K562 (cell line): ENCODE results near the gene C9orf153. TPM values are rescaled to one million over a fixed set of nuclear protein-coding genes. Genes with fewer than 3 reads are reported as not detected.
A peak's percentile ranks its signal among the peaks of the same experiment; 100 is the strongest.

Source experiments
- BACH1 ChIP-seq: fragments of 200-800 bp; sonication (Bioruptor generic); IDR thresholded peaks from 2 replicates; pipeline ENCODE4 v1.6.1; 2016; ENCODE audit warnings: missing genetic modification characterization, missing compliant biosample characterization
- CBFB ChIP-seq: sonication (generic); formaldehyde crosslinking; IDR thresholded peaks from 2 replicates; pipeline ENCODE4 v1.4.0; 2020; ENCODE audit warnings: mild to moderate bottlenecking, missing genetic modification reagents
- DDX20 ChIP-seq: fragments of 450-650 bp; IDR thresholded peaks from 2 replicates; pipeline ENCODE4 v1.6.1; 2016; ENCODE audit warnings: missing genetic modification characterization, low read depth, mild to moderate bottlenecking, missing compliant biosample characterization, moderate library complexity
- HDAC6 ChIP-seq: IDR thresholded peaks from 2 replicates; pipeline ENCODE4 v1.6.1; 2012; ENCODE audit warnings: low read depth, mild to moderate bottlenecking, control low read depth, inconsistent platforms, low read length, moderate library complexity
- HDGF ChIP-seq: fragments of 450-650 bp; IDR thresholded peaks from 2 replicates; pipeline ENCODE4 v1.6.1; 2016
- HNRNPL ChIP-seq: fragments of 200-400 bp; formaldehyde crosslinking; IDR thresholded peaks from 2 replicates; pipeline ENCODE4 v1.6.1; 2017; ENCODE audit warnings: low read depth, mild to moderate bottlenecking, low read length
- KLF10 ChIP-seq: fragments of 250-450 bp; sonication (Bioruptor Pico); IDR thresholded peaks from 2 replicates; pipeline ENCODE4 v1.6.1; 2021; ENCODE audit warnings: matching md5 sums
- KLF6 ChIP-seq: fragments of 250-450 bp; sonication (Bioruptor Pico); IDR thresholded peaks from 2 replicates; pipeline ENCODE4 v1.4.0; 2020; ENCODE audit warnings: mild to moderate bottlenecking, moderate library complexity, borderline replicate concordance
- MAFK ChIP-seq: IDR thresholded peaks from 2 replicates; pipeline ENCODE4 v1.6.1; 2011; ENCODE audit warnings: low read length, improper control_type of control experiment
- NR4A1 ChIP-seq, 2 experiments: fragments of 250-450 bp in 1 of 2; fragments of 450-650 bp in 1 of 2; sonication (Bioruptor Pico) in 1 of 2; IDR thresholded peaks; 2 replicates each; pipeline versions ENCODE4 v1.4.0 to v1.6.1; 2016 to 2020; ENCODE audit warnings: mild to moderate bottlenecking in 2 of 2, missing compliant biosample characterization in 1 of 2, missing genetic modification characterization in 1 of 2, moderate library complexity in 1 of 2
- TAF7 ChIP-seq: fragments of 450-650 bp; IDR thresholded peaks from 2 replicates; pipeline ENCODE4 v1.6.1; 2016; ENCODE audit warnings: missing genetic modification characterization, missing compliant biosample characterization
- TCF7L2 ChIP-seq: fragments of 150-350 bp; IDR thresholded peaks from 2 replicates; pipeline ENCODE4 v1.6.1; 2016; ENCODE audit warnings: low read depth, mild to moderate bottlenecking, low read length, moderate library complexity
- ZNF699 ChIP-seq: fragments of 250-450 bp; sonication (Bioruptor Pico); IDR thresholded peaks from 2 replicates; pipeline ENCODE4 v1.8.0; 2021; ENCODE audit warnings: mild to moderate bottlenecking, moderate library complexity; ENCODE audit not compliant: insufficient replicate concordance
- polyA plus RNA-seq, 8 experiments: library from polyadenylated mRNA; depleted of rRNA in 4 of 8; stranded (reverse) in 5 of 8; unstranded in 3 of 8; fragments of >200 nt; fragmentation: Nextera tagmentation in 2 of 8; fragmentation: Illumina TruSeq in 1 of 8; extraction: Ambion mirVana in 2 of 8; extraction: Trizol in 1 of 8; gene quantifications; 2 replicates each; pipeline versions ENCODE4 v1.2.1 to v1.2.3, GENCODE V29; 2011 to 2014; ENCODE audit warnings: inconsistent platforms in 1 of 8, missing spikeins in 1 of 8
- total RNA-seq, 7 experiments: library from RNA; depleted of rRNA in 6 of 7; stranded (reverse); fragments of >200 nt in 6 of 7; fragmentation: Illumina TruSeq in 2 of 7; extraction: Trizol in 2 of 7; gene quantifications; 2 replicates each; pipeline versions ENCODE4 v1.2.1 to v1.2.3, GENCODE V29; 2011 to 2021; ENCODE audit warnings: low replicate concordance in 1 of 7
- TF ChIP-seq, protein P1 (sequence below): fragments of 250-450 bp; sonication (Bioruptor Pico); IDR thresholded peaks from 2 replicates; pipeline ENCODE4 v1.8.0; 2022; ENCODE audit warnings: moderate library complexity, mild to moderate bottlenecking, inconsistent platforms
- TF ChIP-seq, protein P2 (sequence below), 2 experiments: fragments of 450-650 bp; formaldehyde crosslinking in 1 of 2; IDR thresholded peaks; 2 replicates each; pipeline versions ENCODE4 v1.4.0 to v1.6.1; 2014 to 2020; ENCODE audit warnings: mild to moderate bottlenecking in 2 of 2, borderline replicate concordance in 1 of 2, low read depth in 1 of 2
- TF ChIP-seq, protein P3 (sequence below): fragments of 450-650 bp; IDR thresholded peaks from 2 replicates; pipeline ENCODE4 v1.6.1; 2016; ENCODE audit warnings: mild to moderate bottlenecking

The C9orf153 gene
- total and polyA plus RNA-seq, 9 of the 15 experiments (the other 6 are each of a cell fraction or from before 2014, with no cell fraction given): 0.07 to 1.2 (median 0.11) TPM; not detected in 5

DNA sequence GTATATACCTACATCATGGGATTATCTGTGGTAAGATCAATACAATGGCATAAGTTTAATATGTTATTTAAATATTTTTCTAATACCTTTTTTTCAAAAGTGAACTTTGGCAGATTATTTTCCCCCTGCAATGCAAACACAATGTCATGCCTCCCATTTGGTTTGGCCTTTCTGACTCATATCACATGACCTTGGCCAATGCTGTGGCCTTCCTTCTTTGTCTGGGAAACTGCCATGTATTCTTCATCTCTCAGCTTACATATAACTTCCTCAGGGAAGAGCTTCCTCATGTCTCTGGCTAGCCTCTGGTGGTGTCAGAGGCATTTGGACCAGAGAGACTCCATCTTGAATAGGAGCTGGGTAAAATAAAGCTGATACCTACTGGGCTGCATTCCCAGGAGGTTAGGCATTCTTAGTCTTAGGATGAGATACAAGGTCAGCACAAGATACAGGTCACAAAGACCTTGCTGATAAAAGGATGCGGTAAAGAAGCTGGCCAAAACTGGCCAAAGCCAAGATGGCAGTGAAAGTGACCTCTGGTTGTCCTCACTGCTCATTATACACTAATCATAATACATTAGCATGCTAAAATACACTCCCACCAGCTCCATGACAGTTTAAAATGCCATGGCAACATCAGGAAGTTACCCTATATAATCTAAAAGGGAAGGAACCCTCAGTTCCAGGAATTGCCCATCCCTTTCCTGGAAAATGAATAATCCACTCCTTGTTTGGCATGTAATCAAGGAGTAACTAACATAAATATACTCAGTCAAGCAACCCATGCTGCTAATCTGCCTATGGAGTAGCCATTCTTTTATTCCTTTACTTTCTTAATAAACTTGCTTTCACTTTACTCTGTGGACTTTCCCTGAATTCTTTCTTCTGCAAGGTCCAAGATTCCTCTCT is 76.0 kb downstream of the C9orf153 start (continued):
- TF ChIP-seq, protein P1, sequence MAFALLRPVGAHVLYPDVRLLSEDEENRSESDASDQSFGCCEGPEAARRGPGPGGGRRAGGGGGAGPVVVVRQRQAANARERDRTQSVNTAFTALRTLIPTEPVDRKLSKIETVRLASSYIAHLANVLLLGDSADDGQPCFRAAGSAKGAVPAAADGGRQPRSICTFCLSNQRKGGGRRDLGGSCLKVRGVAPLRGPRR (CRISPR knock-in tag): no peak
- TF ChIP-seq TAF7 (tag): no peak
- 0 out of 2 replicates have a peak, but pooled peaks have one; percentile 59 for TF ChIP-seq DDX20 (tag)
- peak; percentile 79 for TF ChIP-seq BACH1
- no peak for TF ChIP-seq HNRNPL
- TF ChIP-seq HDGF: no peak
- TF ChIP-seq, protein P2, sequence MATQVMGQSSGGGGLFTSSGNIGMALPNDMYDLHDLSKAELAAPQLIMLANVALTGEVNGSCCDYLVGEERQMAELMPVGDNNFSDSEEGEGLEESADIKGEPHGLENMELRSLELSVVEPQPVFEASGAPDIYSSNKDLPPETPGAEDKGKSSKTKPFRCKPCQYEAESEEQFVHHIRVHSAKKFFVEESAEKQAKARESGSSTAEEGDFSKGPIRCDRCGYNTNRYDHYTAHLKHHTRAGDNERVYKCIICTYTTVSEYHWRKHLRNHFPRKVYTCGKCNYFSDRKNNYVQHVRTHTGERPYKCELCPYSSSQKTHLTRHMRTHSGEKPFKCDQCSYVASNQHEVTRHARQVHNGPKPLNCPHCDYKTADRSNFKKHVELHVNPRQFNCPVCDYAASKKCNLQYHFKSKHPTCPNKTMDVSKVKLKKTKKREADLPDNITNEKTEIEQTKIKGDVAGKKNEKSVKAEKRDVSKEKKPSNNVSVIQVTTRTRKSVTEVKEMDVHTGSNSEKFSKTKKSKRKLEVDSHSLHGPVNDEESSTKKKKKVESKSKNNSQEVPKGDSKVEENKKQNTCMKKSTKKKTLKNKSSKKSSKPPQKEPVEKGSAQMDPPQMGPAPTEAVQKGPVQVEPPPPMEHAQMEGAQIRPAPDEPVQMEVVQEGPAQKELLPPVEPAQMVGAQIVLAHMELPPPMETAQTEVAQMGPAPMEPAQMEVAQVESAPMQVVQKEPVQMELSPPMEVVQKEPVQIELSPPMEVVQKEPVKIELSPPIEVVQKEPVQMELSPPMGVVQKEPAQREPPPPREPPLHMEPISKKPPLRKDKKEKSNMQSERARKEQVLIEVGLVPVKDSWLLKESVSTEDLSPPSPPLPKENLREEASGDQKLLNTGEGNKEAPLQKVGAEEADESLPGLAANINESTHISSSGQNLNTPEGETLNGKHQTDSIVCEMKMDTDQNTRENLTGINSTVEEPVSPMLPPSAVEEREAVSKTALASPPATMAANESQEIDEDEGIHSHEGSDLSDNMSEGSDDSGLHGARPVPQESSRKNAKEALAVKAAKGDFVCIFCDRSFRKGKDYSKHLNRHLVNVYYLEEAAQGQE (IDR thresholded peaks at IDR 0.05; ENCODE audit: borderline replicate concordance): peak; percentile 31; the same call in 1 of the 2 replicates
- TF ChIP-seq, protein P2 (CRISPR knock-in tag; IDR thresholded peaks at IDR 0.05; ENCODE audit: low read depth): no peak
- no peak for TF ChIP-seq CBFB (CRISPR knock-in tag)
- TF ChIP-seq NR4A1 (CRISPR knock-in tag; IDR thresholded peaks at IDR 0.05): no peak
- TF ChIP-seq NR4A1 (tag; IDR thresholded peaks at IDR 0.05): peak; percentile 95
- TF ChIP-seq HDAC6: no peak
- no peak for TF ChIP-seq ZNF699 (CRISPR knock-in tag)
- no peak for TF ChIP-seq KLF10 (CRISPR knock-in tag)
- no peak for TF ChIP-seq MAFK
- TF ChIP-seq KLF6: no peak
- TF ChIP-seq, protein P3, sequence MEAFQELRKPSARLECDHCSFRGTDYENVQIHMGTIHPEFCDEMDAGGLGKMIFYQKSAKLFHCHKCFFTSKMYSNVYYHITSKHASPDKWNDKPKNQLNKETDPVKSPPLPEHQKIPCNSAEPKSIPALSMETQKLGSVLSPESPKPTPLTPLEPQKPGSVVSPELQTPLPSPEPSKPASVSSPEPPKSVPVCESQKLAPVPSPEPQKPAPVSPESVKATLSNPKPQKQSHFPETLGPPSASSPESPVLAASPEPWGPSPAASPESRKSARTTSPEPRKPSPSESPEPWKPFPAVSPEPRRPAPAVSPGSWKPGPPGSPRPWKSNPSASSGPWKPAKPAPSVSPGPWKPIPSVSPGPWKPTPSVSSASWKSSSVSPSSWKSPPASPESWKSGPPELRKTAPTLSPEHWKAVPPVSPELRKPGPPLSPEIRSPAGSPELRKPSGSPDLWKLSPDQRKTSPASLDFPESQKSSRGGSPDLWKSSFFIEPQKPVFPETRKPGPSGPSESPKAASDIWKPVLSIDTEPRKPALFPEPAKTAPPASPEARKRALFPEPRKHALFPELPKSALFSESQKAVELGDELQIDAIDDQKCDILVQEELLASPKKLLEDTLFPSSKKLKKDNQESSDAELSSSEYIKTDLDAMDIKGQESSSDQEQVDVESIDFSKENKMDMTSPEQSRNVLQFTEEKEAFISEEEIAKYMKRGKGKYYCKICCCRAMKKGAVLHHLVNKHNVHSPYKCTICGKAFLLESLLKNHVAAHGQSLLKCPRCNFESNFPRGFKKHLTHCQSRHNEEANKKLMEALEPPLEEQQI: no peak
- no peak for TF ChIP-seq TCF7L2
